NCI-H187 (cell line): ENCODE results near the gene CACNA1G.

ENCODE experiments used
- DNase-seq, 2 experiments: peaks; one replicate each; lab custom pipeline; 2025; lab: John Stamatoyannopoulos, UW

The CACNA1G gene

DNA sequence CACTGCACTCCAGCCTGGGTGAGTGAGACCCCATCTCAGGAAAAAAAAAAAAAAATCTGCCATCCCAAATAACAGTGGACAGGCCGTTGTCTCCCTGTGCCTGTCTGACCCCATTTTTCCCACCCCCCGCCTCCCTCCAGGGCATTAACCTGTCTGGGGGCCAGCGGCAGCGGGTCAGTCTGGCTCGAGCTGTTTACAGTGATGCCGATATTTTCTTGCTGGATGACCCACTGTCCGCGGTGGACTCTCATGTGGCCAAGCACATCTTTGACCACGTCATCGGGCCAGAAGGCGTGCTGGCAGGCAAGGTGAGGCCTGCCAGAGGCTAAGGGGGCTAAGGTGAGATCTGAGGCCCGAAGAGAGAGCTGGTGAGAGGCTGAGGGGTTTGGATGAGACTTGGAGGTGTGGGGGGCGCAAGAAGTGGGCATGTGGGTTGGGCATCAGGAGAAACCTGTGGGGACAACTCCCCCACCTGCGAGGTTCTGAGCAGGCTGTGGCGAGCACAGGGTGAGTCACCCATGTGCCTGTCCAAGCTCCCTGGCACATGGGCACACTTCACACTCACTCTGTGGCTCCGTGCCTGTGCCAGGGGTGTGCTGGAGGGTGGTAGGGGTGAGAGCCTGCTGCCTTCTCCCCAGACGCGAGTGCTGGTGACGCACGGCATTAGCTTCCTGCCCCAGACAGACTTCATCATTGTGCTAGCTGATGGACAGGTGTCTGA, 112.5 kb downstream of the CACNA1G start:
- no peak for DNase-seq

DNA sequence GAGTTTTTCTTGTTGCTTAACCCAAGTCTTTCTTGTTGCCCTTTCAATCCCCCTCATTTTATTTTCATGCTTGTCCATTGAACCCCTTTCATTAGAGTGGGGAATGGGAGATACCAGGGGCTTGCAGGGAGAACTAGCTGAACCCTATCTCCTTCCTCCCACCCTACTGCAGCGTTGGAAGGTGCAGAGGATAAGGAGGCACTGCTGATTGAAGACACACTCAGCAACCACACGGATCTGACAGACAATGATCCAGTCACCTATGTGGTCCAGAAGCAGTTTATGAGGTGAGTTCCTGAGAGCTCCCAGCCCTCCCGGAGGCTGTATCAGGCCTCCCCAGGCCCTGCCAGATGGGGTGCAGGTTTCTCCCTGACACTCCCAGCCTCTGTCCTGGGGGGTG, 114.7 kb downstream of the CACNA1G start:
- no peak for DNase-seq

DNA sequence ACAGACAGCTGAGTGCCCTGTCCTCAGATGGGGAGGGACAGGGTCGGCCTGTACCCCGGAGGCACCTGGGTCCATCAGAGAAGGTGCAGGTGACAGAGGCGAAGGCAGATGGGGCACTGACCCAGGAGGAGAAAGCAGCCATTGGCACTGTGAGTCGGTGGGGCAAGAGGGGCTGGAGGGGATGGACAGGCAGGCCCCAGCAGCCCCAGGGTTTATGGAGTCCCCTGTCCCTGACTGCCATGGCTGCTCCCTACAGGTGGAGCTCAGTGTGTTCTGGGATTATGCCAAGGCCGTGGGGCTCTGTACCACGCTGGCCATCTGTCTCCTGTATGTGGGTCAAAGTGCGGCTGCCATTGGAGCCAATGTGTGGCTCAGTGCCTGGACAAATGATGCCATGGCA, 115.1 kb downstream of the CACNA1G start:
- DNase-seq, result no peak

DNA sequence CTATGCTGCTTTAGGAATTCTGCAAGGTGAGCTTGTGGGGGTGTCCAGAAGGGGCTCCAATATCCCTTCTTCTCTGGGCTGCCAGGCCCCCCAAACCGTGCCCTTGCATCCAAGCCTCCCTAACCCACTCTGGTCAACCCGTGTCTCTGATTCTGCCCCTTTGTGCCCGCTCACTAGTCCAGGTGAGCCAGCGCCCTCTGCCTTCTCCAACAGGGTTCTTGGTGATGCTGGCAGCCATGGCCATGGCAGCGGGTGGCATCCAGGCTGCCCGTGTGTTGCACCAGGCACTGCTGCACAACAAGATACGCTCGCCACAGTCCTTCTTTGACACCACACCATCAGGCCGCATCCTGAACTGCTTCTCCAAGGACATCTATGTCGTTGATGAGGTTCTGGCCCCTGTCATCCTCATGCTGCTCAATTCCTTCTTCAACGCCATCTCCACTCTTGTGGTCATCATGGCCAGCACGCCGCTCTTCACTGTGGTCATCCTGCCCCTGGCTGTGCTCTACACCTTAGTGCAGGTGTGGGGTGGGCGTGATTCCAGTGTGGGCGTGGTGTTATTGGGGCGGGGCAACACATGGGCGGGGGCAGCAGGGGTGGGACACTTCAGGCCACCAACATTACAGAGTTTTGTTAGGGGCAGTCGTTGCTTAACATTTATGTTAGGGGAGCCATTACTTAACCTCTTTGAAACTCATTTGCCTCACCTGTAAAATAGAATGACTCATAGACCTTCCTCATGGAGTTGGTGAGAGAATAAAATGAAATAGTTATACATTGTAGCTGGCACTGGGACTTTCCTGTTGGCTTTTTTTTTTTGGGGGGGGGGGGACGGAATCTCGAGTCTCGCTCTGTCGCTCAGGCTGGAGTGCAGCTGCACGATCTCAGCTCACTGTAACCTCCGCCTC, 115.8 kb downstream of the CACNA1G start:
- DNase-seq, result no peak
